ENCODE results near the gene TMEM132D. TPM values are rescaled to one million over a fixed set of nuclear protein-coding genes. Genes with fewer than 3 reads are reported as not detected.
"Not testable (repeated sequence)": the region's sequence is repeated elsewhere in the genome, so short reads cannot be mapped to it uniquely, and the experiment has no call there.

Gene TMEM132D
- total RNA-seq, 1 donor from 2014 or later: 0.18 TPM

DNA sequence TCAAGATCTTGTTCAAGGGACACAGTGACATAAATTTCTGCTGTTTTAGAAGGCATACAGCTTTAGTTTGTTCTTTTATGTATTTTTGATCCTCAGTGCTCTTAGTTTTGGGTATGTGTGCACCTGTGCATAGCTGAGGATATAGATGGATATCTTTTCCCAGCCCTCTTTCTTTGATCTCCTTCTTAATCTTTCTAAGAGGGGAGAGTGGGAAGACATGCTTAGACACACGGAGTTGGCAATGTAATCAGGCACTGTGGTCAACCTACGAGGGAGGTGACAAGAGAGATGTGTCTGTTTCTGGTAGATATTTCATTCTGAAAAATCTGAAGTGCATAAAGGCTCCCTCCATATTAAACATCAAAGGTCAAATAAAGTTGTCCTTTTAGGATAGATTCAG is 340.6 kb downstream of the TMEM132D start:
- no peak for DNase-seq (ENCODE audit: low spot score)
- intact Hi-C loops (cut with DNase I): no loop called here
- ATAC-seq: no peak

GRCh38 chr12:129561304-129561703 is 342.5 kb downstream of the TMEM132D start:
- DNase-seq (ENCODE audit: low spot score): no peak
- intact Hi-C loops (cut with DNase I): no loop called here
- no peak for ATAC-seq

DNA sequence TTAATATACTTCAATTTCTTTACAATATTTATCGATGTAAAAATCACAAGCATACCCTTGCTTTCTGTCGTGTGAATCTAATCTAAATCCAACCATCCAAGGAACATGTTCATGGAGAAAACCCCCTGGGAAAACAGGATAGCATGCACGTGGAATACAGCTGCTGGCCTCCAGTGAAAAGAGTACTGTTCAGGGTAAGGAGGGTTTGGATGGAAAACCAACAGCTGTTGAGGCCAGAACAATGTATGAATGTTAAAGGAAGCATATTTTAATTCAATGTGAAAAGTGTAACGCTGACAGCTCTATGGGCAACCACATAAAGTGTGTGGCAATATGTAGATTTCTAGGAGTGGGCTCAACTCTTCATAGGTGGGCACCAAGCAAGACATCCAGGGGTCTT is 344.0 kb downstream of the TMEM132D start:
- ATAC-seq (no peak), DNase-seq (ENCODE audit: low spot score) (no peak)
- intact Hi-C loops (cut with DNase I): no loop called here

GRCh38 chr12:129558036-129558435 is 345.8 kb downstream of the TMEM132D start:
- ATAC-seq: no peak
- intact Hi-C loops (cut with DNase I): no loop called here
- DNase-seq (ENCODE audit: low spot score): no peak

- ATAC-seq: no peak
- DNase-seq (ENCODE audit: low spot score): no peak
- intact Hi-C loops (cut with DNase I): no loop called here
Observed at GRCh38 chr12:129556082-129556481, 347.7 kb downstream of the TMEM132D start.

GRCh38 chr12:129552996-129553750 is 350.7 kb downstream of the TMEM132D start:
- intact Hi-C loops (cut with DNase I): no loop called here
- DNase-seq (ENCODE audit: low spot score) (no peak), ATAC-seq (no peak)

DNA sequence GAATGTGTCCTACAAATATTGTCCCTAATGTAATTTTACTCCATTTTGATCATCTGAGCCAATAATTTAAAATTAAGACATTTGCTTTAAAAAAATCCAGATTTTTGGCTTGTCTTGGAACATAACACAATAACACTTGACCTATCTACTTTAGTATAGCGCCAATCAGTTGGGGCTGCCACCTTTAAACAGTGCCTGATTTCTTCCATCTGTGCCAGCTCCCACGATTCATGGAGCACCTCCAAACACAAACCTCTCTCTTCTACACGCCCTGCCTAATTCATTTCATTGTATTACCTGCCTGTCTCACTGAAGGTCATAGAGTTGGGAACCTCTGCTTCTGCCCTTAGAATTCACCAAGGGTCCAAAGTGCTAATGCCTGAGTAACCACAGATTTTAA is 352.4 kb downstream of the TMEM132D start:
- intact Hi-C loops (cut with DNase I): no loop called here
- DNase-seq (ENCODE audit: low spot score): no peak

GRCh38 chr12:129550353-129550752 is 353.5 kb downstream of the TMEM132D start:
- DNase-seq (ENCODE audit: low spot score) (no peak), ATAC-seq (no peak)
- intact Hi-C loops (cut with DNase I): no loop called here

More for the DNA sequence above, 352.4 kb downstream of the TMEM132D start:
- ATAC-seq: no peak

DNA sequence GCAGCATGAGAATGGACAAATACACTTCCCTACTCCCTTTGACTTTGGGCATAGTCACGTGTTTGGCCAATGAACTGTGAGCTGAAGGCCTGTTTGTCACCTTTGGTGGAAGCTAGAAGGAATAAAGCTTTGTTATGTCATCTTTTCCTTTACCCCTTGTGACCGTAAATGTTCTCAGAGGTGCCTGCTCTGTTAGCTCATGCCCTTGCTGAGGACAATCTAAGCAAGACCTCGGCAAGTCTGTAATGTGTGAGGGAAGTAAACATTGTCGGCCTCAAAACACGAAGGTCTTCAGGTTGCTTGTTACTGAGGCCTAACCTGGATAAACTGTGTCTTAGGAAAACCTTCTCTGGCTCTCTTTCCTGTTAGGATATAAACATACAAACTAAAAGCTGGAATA is 354.2 kb downstream of the TMEM132D start:
- ATAC-seq: no peak
- no peak for DNase-seq (ENCODE audit: low spot score)
- intact Hi-C loops (cut with DNase I): no loop called here

DNA sequence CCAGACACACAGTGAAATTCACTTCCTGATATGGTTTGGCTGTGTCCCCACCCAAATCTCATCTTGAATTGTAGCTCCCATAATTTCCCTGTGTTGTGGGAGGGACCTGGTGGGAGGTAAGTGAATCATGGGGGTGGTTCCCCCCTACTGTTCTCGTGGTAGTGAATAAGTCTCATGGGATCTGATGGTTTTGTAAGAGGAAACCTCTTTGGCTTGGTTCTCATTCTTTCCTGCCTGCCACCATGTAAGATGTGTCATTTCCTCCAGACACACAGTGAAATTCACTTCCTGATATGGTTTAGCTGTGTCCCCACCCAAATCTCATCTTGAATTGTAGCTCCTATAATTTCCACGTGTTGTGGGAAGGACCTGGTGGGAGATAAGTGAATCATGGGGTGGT is 354.8 kb downstream of the TMEM132D start:
- DNase-seq (ENCODE audit: low spot score); intact Hi-C loops (cut with DNase I); ATAC-seq: not testable (repeated sequence)

DNA sequence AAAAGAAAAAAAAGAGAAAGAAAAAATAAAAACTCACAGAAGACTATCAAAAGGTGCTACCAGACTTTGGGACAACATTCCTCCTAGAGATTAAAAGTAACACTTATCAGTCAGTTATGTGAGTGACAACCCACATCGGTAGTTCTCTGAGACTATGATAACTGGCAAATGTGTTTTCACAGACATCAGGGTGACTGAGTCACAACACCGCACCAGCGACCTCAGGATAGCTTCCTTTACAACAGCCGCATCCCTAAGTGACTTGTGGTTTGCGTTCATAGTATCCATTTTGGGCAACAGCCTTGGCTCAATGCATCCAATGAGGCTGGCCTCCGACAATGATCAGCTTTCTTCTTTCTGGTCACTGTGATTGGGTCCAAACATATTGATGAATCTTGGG is 359.1 kb downstream of the TMEM132D start:
- ATAC-seq (no peak), DNase-seq (ENCODE audit: low spot score) (no peak)
- intact Hi-C loops (cut with DNase I): no loop called here

- intact Hi-C loops (cut with DNase I): no loop called here
- DNase-seq (ENCODE audit: low spot score) (no peak), ATAC-seq (no peak)
Observed at GRCh38 chr12:129540954-129541353, 362.9 kb downstream of the TMEM132D start.

DNA sequence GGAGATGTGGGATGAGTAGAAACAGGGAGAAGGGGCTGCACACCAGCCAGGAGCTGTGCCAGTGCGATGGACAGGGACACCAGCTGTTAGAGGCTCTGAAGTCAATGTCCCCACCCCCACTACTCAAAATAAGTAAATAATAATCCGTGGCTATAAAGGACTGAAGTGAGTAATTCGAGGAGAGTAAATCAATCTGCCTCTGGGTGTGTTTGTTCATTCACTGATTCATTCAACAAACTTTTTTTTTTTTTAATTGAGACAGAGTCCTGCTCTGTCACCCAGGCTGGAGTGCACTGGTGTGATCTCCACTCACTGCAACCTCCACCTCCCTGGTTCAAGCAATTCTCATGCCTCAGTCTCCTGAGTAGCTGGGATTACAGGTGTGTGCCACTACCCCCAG is 363.6 kb downstream of the TMEM132D start:
- DNase-seq (ENCODE audit: low spot score): no peak
- intact Hi-C loops (cut with DNase I): no loop called here
- no peak for ATAC-seq

DNA sequence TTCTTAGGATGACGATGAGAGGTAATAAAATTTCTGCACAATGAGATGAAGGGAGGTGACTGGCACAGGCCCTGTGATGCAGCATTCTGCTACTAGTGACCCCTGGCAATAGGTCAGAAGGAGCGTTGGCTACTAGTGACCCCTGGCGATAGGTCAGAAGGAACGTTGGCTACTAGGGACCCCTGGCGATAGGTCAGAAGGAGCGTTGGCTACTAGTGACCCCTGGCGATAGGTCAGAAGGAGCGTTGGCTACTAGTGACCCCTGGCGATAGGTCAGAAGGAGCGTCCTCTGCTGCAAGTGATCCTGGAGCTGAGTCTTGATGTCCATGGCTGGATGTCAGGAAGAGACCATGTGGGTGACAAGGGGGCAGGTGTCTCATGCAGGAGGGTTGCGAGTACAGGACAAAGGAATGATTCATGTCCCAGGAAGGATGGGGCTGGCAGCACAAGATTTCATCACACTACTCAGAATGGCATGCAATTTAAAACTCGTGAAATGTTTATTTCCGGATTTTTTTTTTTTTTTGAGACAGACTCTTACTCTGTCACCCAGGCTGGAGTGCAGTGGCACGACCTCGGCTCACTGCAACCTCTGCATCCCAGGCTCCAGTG is 365.0 kb downstream of the TMEM132D start:
- peak; percentile 34 for ATAC-seq
- intact Hi-C loops (cut with DNase I); DNase-seq (ENCODE audit: low spot score): not testable (repeated sequence)

- intact Hi-C loops (cut with DNase I): no loop called here
- DNase-seq (ENCODE audit: low spot score): no peak
- ATAC-seq: no peak
Observed at GRCh38 chr12:129538137-129538536, 365.7 kb downstream of the TMEM132D start.

- ATAC-seq: no peak
- DNase-seq (ENCODE audit: low spot score): no peak
- intact Hi-C loops (cut with DNase I): no loop called here
Observed at GRCh38 chr12:129534966-129535750, 368.7 kb downstream of the TMEM132D start.

DNA sequence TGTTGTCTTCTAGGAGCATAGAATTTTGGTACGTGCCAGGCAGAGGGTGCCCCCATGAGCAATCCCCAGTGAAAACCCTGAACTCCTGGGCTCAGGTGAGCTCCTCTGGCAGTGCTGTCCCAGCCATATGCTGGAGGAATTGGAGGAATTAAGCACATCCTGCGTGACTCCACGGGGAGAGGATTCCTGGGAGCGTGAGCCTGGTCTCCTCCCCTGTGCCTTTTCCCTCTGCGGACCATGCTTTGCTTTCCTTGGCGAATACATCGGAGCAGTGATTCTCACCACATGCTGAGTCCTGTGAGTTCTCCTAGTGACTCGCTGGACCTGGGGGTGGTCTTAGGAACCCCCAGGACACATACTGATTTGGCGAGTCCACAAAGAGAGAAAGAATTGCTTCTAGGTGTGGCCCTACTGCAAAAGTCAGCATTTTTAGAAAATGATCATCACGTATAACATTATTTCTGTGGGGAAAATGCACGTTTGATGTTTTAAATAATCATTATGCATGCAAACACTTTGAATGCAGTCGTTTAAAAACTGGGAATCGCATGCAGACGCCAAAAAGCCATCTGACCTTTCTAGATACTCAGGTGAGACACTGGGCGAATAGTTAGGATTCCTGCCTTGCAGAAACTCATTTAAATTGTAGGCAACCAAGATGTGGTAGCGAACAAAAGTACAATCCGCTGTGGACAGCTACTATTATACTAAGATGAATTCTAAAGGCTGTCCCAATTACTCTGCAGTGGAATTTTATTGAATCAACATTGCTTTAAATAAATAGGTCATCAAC is 370.9 kb downstream of the TMEM132D start:
- intact Hi-C loops (cut with DNase I): no loop called here
- ATAC-seq: no peak
- DNase-seq (ENCODE audit: low spot score): no peak

- intact Hi-C loops (cut with DNase I): no loop called here
- ATAC-seq (no peak), DNase-seq (ENCODE audit: low spot score) (no peak)
Observed at GRCh38 chr12:129532082-129532481, 371.7 kb downstream of the TMEM132D start.

- DNase-seq (ENCODE audit: low spot score): no peak
- ATAC-seq: no peak
- intact Hi-C loops (cut with DNase I): no loop called here
Observed at GRCh38 chr12:129530984-129531383, 372.8 kb downstream of the TMEM132D start.

Measured in sciatic nerve (tissue), 2 donors.